CD4-positive, alpha-beta T cell treated with Interleukin-2 at 100 ng/mL for 4 hours (primary cell): ENCODE measurements around the gene GREB1.

Source experiments
- DNase-seq: peaks from one replicate; pipeline ENCODE4 v3.0.0-alpha.2; 2020; ENCODE audit warnings: low spot score

GREB1 gene

GRCh38 chr2:11509657-11510360 is 24.0 kb upstream of the GREB1 start:
- DNase-seq: no peak

GRCh38 chr2:11512431-11512830 is 21.4 kb upstream of the GREB1 start:
- no peak for DNase-seq

GRCh38 chr2:11513319-11513718 is 20.5 kb upstream of the GREB1 start:
- DNase-seq: no peak

- no peak for DNase-seq
These were observed 19.6 kb upstream of the GREB1 start for GRCh38 chr2:11514081-11514730.

GRCh38 chr2:11514904-11515303 is 18.9 kb upstream of the GREB1 start:
- no peak for DNase-seq

GRCh38 chr2:11515490-11515981 is 18.3 kb upstream of the GREB1 start:
- DNase-seq: no peak

- no peak for DNase-seq
These were observed 16.7 kb upstream of the GREB1 start for GRCh38 chr2:11516984-11517648.

- no peak for DNase-seq
These were observed 15.9 kb upstream of the GREB1 start for GRCh38 chr2:11517906-11518305.

- no peak for DNase-seq
These were observed 13.7 kb upstream of the GREB1 start for GRCh38 chr2:11520092-11520693.

- no peak for DNase-seq
These were observed 12.1 kb upstream of the GREB1 start for GRCh38 chr2:11521775-11522174.

GRCh38 chr2:11524470-11524869 is 9.4 kb upstream of the GREB1 start:
- DNase-seq: no peak

GRCh38 chr2:11525762-11526161 is 8.1 kb upstream of the GREB1 start:
- no peak for DNase-seq

- no peak for DNase-seq
These were observed 6.8 kb upstream of the GREB1 start for GRCh38 chr2:11527001-11527400.

GRCh38 chr2:11528228-11528627 is 5.6 kb upstream of the GREB1 start:
- DNase-seq: no peak

- no peak for DNase-seq
These were observed 2.9 kb upstream of the GREB1 start for GRCh38 chr2:11530864-11531465.

- no peak for DNase-seq
These were observed 1.3 kb upstream of the GREB1 start for GRCh38 chr2:11532416-11533055.

- DNase-seq: no peak
These were observed 363 bp downstream of the GREB1 start for GRCh38 chr2:11534071-11534745.

- DNase-seq: no peak
These were observed 1.1 kb downstream of the GREB1 start for GRCh38 chr2:11534746-11535484.

- DNase-seq: no peak
These were observed 2.1 kb downstream of the GREB1 start for GRCh38 chr2:11535899-11536344.

- DNase-seq: no peak
These were observed 4.1 kb downstream of the GREB1 start for GRCh38 chr2:11537951-11538350.
